H1 (cell line): ENCODE measurements around the gene GRIK4. TPM values are rescaled to one million over a fixed set of nuclear protein-coding genes. Genes with fewer than 3 reads are reported as not detected.

Source experiments
- CTCF ChIA-PET: fragments of 300-600 bp; sonication (Branson Sonifier 250); formaldehyde crosslinking; loops from one replicate; lab custom pipeline; 2021; ENCODE audit not compliant: partially characterized antibody; lab: Charles Lee
- POLR2A ChIA-PET: fragments of 300-600 bp; sonication (Branson Sonifier 250); formaldehyde crosslinking; loops from one replicate; lab custom pipeline; 2021; ENCODE audit warnings: inconsistent platforms; ENCODE audit not compliant: partially characterized antibody; lab: Charles Lee
- DNase-seq, 2 experiments: peaks; one replicate each; pipeline versions ENCODE4 v3.0.0 to v3.0.0-alpha.2; 2010 to 2022; ENCODE audit warnings: low spot score in 2 of 2, low read depth in 1 of 2, mixed read lengths in 1 of 2
- FAIRE-seq: peaks from 2 replicates; lab custom pipeline; 2011; peaks lifted over from hg19 to GRCh38; lab: Jason Lieb, UNC
- H2AFZ ChIP-seq: 2 replicates; pipeline ENCODE4 v1.8.1; 2012; ENCODE audit warnings: low read length, inconsistent platforms
- H2AK5ac ChIP-seq: 2 replicates; pipeline ENCODE4 v1.6.1; 2013; ENCODE audit warnings: low read depth, low read length
- H2BK120ac ChIP-seq: replicated peaks from 2 replicates; pipeline ENCODE3; 2013; ENCODE audit warnings: low read depth, low read length, inconsistent platforms
- H2BK12ac ChIP-seq: 2 replicates; pipeline ENCODE4 v1.6.1; 2013; ENCODE audit warnings: low read depth, low read length
- H2BK15ac ChIP-seq: 2 replicates; pipeline ENCODE4 v1.6.1; 2013; ENCODE audit warnings: low read length
- H2BK20ac ChIP-seq: 2 replicates; pipeline ENCODE4 v1.6.1; 2013; ENCODE audit warnings: low read length
- H2BK5ac ChIP-seq: 2 replicates; pipeline ENCODE4 v1.6.1; 2013; ENCODE audit warnings: low read depth, low read length
- H3K14ac ChIP-seq: 2 replicates; pipeline ENCODE4 v1.6.1; 2013; ENCODE audit warnings: inconsistent platforms; ENCODE audit not compliant: insufficient read length
- H3K18ac ChIP-seq: 2 replicates; pipeline ENCODE4 v1.6.1; 2013; ENCODE audit warnings: low read length; ENCODE audit errors: extremely low read depth
- H3K23ac ChIP-seq: 2 replicates; pipeline ENCODE4 v1.6.1; 2013; ENCODE audit warnings: inconsistent platforms; ENCODE audit not compliant: insufficient read length
- H3K23me2 ChIP-seq: 2 replicates; pipeline ENCODE4 v1.6.1; 2013; ENCODE audit warnings: low read depth, low read length
- H3K27ac ChIP-seq: 2 replicates; pipeline ENCODE4 v1.6.1; 2011; ENCODE audit warnings: low read depth, low read length, inconsistent platforms
- H3K27me3 ChIP-seq, 4 experiments: replicated peaks in 1 of 4; 1 replicate in 1 of 4; 2 replicates in 3 of 4; pipeline versions ENCODE4 v1.6.1 to v1.8.1; 2011 to 2013; ENCODE audit warnings: low read length in 3 of 4, mild to moderate bottlenecking in 3 of 4, inconsistent platforms in 2 of 4, mixed read lengths in 2 of 4, moderate library complexity in 1 of 4; ENCODE audit not compliant: control insufficient read depth in 3 of 4, insufficient read depth in 3 of 4; ENCODE audit errors: extremely low read depth in 1 of 4
- H3K36me3 ChIP-seq, 4 experiments: 2 replicates each; pipeline versions ENCODE4 v1.6.1 to v1.8.1; 2011 to 2013; ENCODE audit warnings: mild to moderate bottlenecking in 4 of 4, low read length in 3 of 4, moderate library complexity in 2 of 4, control low read depth in 1 of 4, inconsistent platforms in 1 of 4; ENCODE audit not compliant: insufficient read depth in 4 of 4, control insufficient read depth in 2 of 4
- H3K4ac ChIP-seq: replicated peaks from 2 replicates; pipeline ENCODE3; 2013; ENCODE audit warnings: low read length, low read depth, mixed read lengths, inconsistent platforms; ENCODE audit not compliant: insufficient read length
- H3K4me1 ChIP-seq, 4 experiments: replicated peaks in 1 of 4; 1 replicate in 1 of 4; 2 replicates in 3 of 4; pipeline versions ENCODE4 v1.6.1 to v1.8.1; 2011 to 2013; ENCODE audit warnings: low read length in 3 of 4, inconsistent platforms in 2 of 4, mixed read lengths in 1 of 4; ENCODE audit not compliant: insufficient read depth in 4 of 4, control insufficient read depth in 3 of 4
- H3K4me2 ChIP-seq, 2 experiments: 2 replicates each; pipeline versions ENCODE4 v1.6.1 to v1.8.1; 2011 to 2013; ENCODE audit warnings: low read depth in 2 of 2, low read length in 2 of 2, control low read depth in 1 of 2, inconsistent platforms in 1 of 2, mild to moderate bottlenecking in 1 of 2; ENCODE audit not compliant: insufficient read depth in 1 of 2
- H3K4me3 ChIP-seq, 4 experiments: fragments of 200-600, 300-600 bp in 1 of 4; sonication (generic), shearing (Covaris generic), sonication (Bioruptor Twin) in 1 of 4; 2 replicates each; pipeline versions ENCODE4 v1.5.1 to v1.8.1; 2011 to 2016; ENCODE audit warnings: low read length in 4 of 4, low read depth in 3 of 4, control low read depth in 2 of 4, inconsistent platforms in 2 of 4, mild to moderate bottlenecking in 2 of 4, mixed read lengths in 1 of 4, moderate library complexity in 1 of 4; ENCODE audit not compliant: insufficient read depth in 2 of 4; ENCODE audit errors: extremely low read depth in 1 of 4
- H3K56ac ChIP-seq: replicated peaks from 2 replicates; pipeline ENCODE3; 2013; ENCODE audit warnings: low read depth, mild to moderate bottlenecking, mixed read lengths, low read length, inconsistent platforms; ENCODE audit not compliant: insufficient read length
- H3K79me1 ChIP-seq: 2 replicates; pipeline ENCODE4 v1.6.1; 2013; ENCODE audit warnings: low read depth, low read length, control low read depth
- H3K79me2 ChIP-seq, 2 experiments: 2 replicates each; pipeline versions ENCODE4 v1.6.1 to v1.8.1; 2012 to 2013; ENCODE audit warnings: low read length in 2 of 2, mild to moderate bottlenecking in 2 of 2, inconsistent platforms in 1 of 2; ENCODE audit not compliant: insufficient read depth in 2 of 2, control insufficient read depth in 1 of 2
- H3K9ac ChIP-seq, 4 experiments: replicated peaks in 1 of 4; 1 replicate in 1 of 4; 2 replicates in 3 of 4; pipeline versions ENCODE4 v1.6.1 to v1.8.1; 2011 to 2013; ENCODE audit warnings: low read depth in 3 of 4, low read length in 3 of 4, control low read depth in 2 of 4, mild to moderate bottlenecking in 2 of 4, moderate library complexity in 2 of 4, inconsistent platforms in 1 of 4; ENCODE audit errors: extremely low read depth in 1 of 4
- H3K9me3 ChIP-seq, 2 experiments: 2 replicates each; pipeline versions ENCODE4 v1.6.1 to v1.8.1; 2012 to 2013; ENCODE audit warnings: mild to moderate bottlenecking in 2 of 2, moderate library complexity in 2 of 2, control low read depth in 1 of 2, inconsistent platforms in 1 of 2, low read depth in 1 of 2, low read length in 1 of 2, mixed read lengths in 1 of 2; ENCODE audit not compliant: insufficient read depth in 2 of 2
- H4K20me1 ChIP-seq, 2 experiments: replicated peaks in 1 of 2; 2 replicates each; pipeline versions ENCODE3 to v1.8.1; 2011 to 2013; ENCODE audit warnings: inconsistent platforms in 2 of 2, low read length in 2 of 2, mild to moderate bottlenecking in 1 of 2; ENCODE audit not compliant: insufficient read depth in 2 of 2, control insufficient read depth in 1 of 2
- H4K5ac ChIP-seq: 2 replicates; pipeline ENCODE4 v1.6.1; 2013; ENCODE audit warnings: low read length, low read depth, mixed read lengths, inconsistent platforms; ENCODE audit not compliant: insufficient read length
- H4K8ac ChIP-seq: 2 replicates; pipeline ENCODE4 v1.8.0; 2013; ENCODE audit warnings: mild to moderate bottlenecking, moderate library complexity, low read length, inconsistent platforms; ENCODE audit not compliant: insufficient read depth; ENCODE audit errors: extremely low read depth
- H4K91ac ChIP-seq: replicated peaks from 2 replicates; pipeline ENCODE3; 2013; ENCODE audit warnings: low read length, mixed read lengths, inconsistent platforms; ENCODE audit not compliant: insufficient read length
- BCL11A ChIP-seq, 2 experiments: IDR thresholded peaks; one replicate each; pipeline ENCODE4 v1.6.1; 2011; ENCODE audit warnings: low read depth in 2 of 2, low read length in 2 of 2, mild to moderate bottlenecking in 2 of 2
- CTBP2 ChIP-seq: IDR thresholded peaks from 2 replicates; pipeline ENCODE4 v1.7.0; 2011; ENCODE audit warnings: borderline replicate concordance, mild to moderate bottlenecking, moderate library complexity, mixed read lengths, low read length; ENCODE audit not compliant: insufficient read depth, insufficient read length
- CTCF ChIP-seq, 3 experiments: IDR thresholded peaks; 1 replicate in 2 of 3; 2 replicates in 1 of 3; pipeline versions ENCODE4 v1.5.1 to v1.6.1; 2011; ENCODE audit warnings: low read length in 3 of 3, mild to moderate bottlenecking in 3 of 3, inconsistent platforms in 2 of 3, low read depth in 1 of 3, moderate library complexity in 1 of 3; ENCODE audit not compliant: insufficient read depth in 1 of 3; ENCODE audit errors: control extremely low read depth in 1 of 3
- HDAC6 ChIP-seq: IDR thresholded peaks from one replicate; pipeline ENCODE4 v1.7.1; 2012; ENCODE audit warnings: low read depth, mild to moderate bottlenecking, inconsistent platforms, low read length, moderate library complexity
- PHF8 ChIP-seq: fragments of 200-600 bp; sonication (generic); conservative IDR thresholded peaks from 2 replicates; pipeline ENCODE4 v1.7.1; 2012; ENCODE audit warnings: low read depth, mild to moderate bottlenecking, inconsistent platforms, low read length, moderate library complexity
- RAD21 ChIP-seq, 2 experiments: IDR thresholded peaks in 1 of 2; conservative IDR thresholded peaks in 1 of 2; 2 replicates each; pipeline ENCODE4 v1.6.1; 2011; ENCODE audit warnings: low read depth in 2 of 2, low read length in 2 of 2, improper control_type of control experiment in 1 of 2, inconsistent platforms in 1 of 2, mild to moderate bottlenecking in 1 of 2, moderate library complexity in 1 of 2
- RFX5 ChIP-seq: IDR thresholded peaks from 2 replicates; pipeline ENCODE4 v1.6.1; 2011; ENCODE audit warnings: low read depth, low read length, improper control_type of control experiment, borderline replicate concordance
- SIN3A ChIP-seq, 2 experiments: IDR thresholded peaks in 1 of 2; conservative IDR thresholded peaks in 1 of 2; 2 replicates each; pipeline ENCODE4 v1.6.1; 2011 to 2012; ENCODE audit warnings: low read length in 2 of 2, improper control_type of control experiment in 1 of 2, low read depth in 1 of 2, mild to moderate bottlenecking in 1 of 2
- SIRT6 ChIP-seq: IDR thresholded peaks from one replicate; pipeline ENCODE4 v1.7.1; 2012; ENCODE audit warnings: low read length, inconsistent platforms
- SP2 ChIP-seq: IDR thresholded peaks from 2 replicates; pipeline ENCODE4 v1.6.1; 2012; ENCODE audit warnings: mild to moderate bottlenecking, low read length, inconsistent platforms
- SP4 ChIP-seq: IDR thresholded peaks from 2 replicates; pipeline ENCODE4 v1.6.1; 2012; ENCODE audit warnings: low read length, inconsistent platforms
- WGBS, 2 experiments: shearing (Covaris generic) in 1 of 2; methylation state at CpG; one replicate each; pipeline versions ENCODE4 v1.1.6 to v1.1.7; 2013 to 2015; ENCODE audit warnings: low lambda C conversion rate in 2 of 2, mixed read lengths in 2 of 2, inconsistent platforms in 1 of 2, low coverage in 1 of 2, missing lambda C conversion rate in 1 of 2; ENCODE audit not compliant: insufficient replicate concordance in 2 of 2, insufficient coverage in 1 of 2, insufficient read length in 1 of 2; ENCODE audit errors: extremely low coverage in 1 of 2, missing lambda C conversion rate in 1 of 2; 5-methylcytosine and 5-hydroxymethylcytosine counted together
- polyA plus RNA-seq, 7 experiments: library from polyadenylated mRNA; depleted of rRNA in 3 of 7; stranded (reverse) in 5 of 7; unstranded in 2 of 7; fragments of >200 nt in 5 of 7; fragments of 200-250 nt in 2 of 7; gene quantifications; 1 replicate in 5 of 7; 2 replicates in 1 of 7; 4 replicates in 1 of 7; pipeline versions ENCODE4 v1.2.1 to v1.2.3, GENCODE V29; 2011 to 2013; ENCODE audit warnings: missing spikeins in 2 of 7, mixed read lengths in 2 of 7
- total RNA-seq: library from RNA; stranded (reverse); fragmentation: NEBNext Ultra II Directional; extraction: Animal tissue kit (Norgen Biotek cat#: 25700); gene quantifications from 2 replicates; pipeline ENCODE4 v1.2.1, GENCODE V29; 2021

Gene GRIK4
- total and polyA plus RNA-seq, 2 of the 8 experiments (the other 6 are each of a cell fraction or from before 2014, with no cell fraction given): 1.2 to 2.9 TPM

- ChIA-PET POLR2A (interaction anchor here (0.8 kb wide), 1 partner anchor 12 kb away, joined by 3 read pairs; no protein-coding TSS in a partner anchor), CTCF (interaction anchor here (0.9 to 3.0 kb wide), 6 partner anchors 36 to 135 kb away, joined by 3 to 8 read pairs (median 4); no protein-coding TSS in a partner anchor)
- no peak overlapping the region for H3K4ac ChIP-seq
- H3K23ac ChIP-seq: no peak overlapping the region
- H3K18ac ChIP-seq: no peak overlapping the region
- H2BK15ac ChIP-seq: no peak overlapping the region
- no peak overlapping the region for H2BK5ac ChIP-seq
- H3K4me3 ChIP-seq: no peak overlapping the region
- H2AFZ ChIP-seq: no peak overlapping the region
- no peak overlapping the region for H4K5ac ChIP-seq
- WGBS, 2 experiments: 91% methylated on average over 9 of the region's 9 CpGs; no CpG with 5 or more reads in 1 of the 2 experiments
- no peak overlapping the region for H2BK12ac ChIP-seq
- H2BK20ac ChIP-seq: no peak overlapping the region
- FAIRE-seq: no peak
- H3K4me2 ChIP-seq: no peak overlapping the region
- H3K9ac ChIP-seq: no peak overlapping the region
- H4K20me1 ChIP-seq: no peaks in the 10 kb centered on the region
- H3K4me1 ChIP-seq: peaks cover 0 to 3% (median 0%) of the 10 kb centered on the region in 4 experiments; a peak in 1 of 7 replicates
- no peaks in the 10 kb centered on the region for H3K9me3 ChIP-seq
- no peaks in the 10 kb centered on the region; a peak in 1 of 7 replicates for H3K27me3 ChIP-seq
- no peak overlapping the region for H4K8ac ChIP-seq
- H2BK120ac ChIP-seq: no peak overlapping the region
- H3K36me3 ChIP-seq: no peaks in the 10 kb centered on the region
- H3K56ac ChIP-seq: no peak overlapping the region
- H4K91ac ChIP-seq: no peak overlapping the region
- no peak overlapping the region for H2AK5ac ChIP-seq
- H3K23me2 ChIP-seq: no peaks in the 10 kb centered on the region; the same call in 1 of the 2 replicates
- no peak overlapping the region for H3K27ac ChIP-seq
- no peak for DNase-seq
- H3K14ac ChIP-seq: no peak overlapping the region
- H3K79me2 ChIP-seq: no peaks in the 10 kb centered on the region
- no peaks in the 10 kb centered on the region; the same call in 1 of the 2 replicates for H3K79me1 ChIP-seq
- no peak for TF ChIP-seq RAD21 (IDR thresholded peaks at IDR 0.05 in 1 of 2, conservative IDR thresholded peaks at IDR 0.05 in 1 of 2; ENCODE audit: low read depth in 2 of 2, low read length in 2 of 2)
- TF ChIP-seq SP4: no peak
- TF ChIP-seq CTCF (IDR thresholded peaks at IDR 0.05; ENCODE audit: control extremely low read depth in 1 of 3, insufficient read depth in 1 of 3, low read depth in 1 of 3, low read length in 3 of 3): no peak
- no peak for TF ChIP-seq RFX5
- TF ChIP-seq SIRT6: no peak
- TF ChIP-seq SP2: no peak
- TF ChIP-seq PHF8: no peak
- no peak for TF ChIP-seq SIN3A (conservative IDR thresholded peaks at IDR 0.05 in 1 of 2, IDR thresholded peaks at IDR 0.05 in 1 of 2; ENCODE audit: low read depth in 1 of 2, low read length in 2 of 2)
- TF ChIP-seq HDAC6: no peak
- TF ChIP-seq CTBP2: no peak
- TF ChIP-seq BCL11A (IDR thresholded peaks at IDR 0.05; ENCODE audit: low read depth in 2 of 2, low read length in 2 of 2): no peak
Measured at GRCh38 chr11:120794748-120795147, 283.2 kb downstream of the GRIK4 start.
